Measurements from ENCODE around the gene LONRF2. TPM values are rescaled to one million over a fixed set of nuclear protein-coding genes. Genes with fewer than 3 reads are reported as not detected.

LONRF2 gene
- total RNA-seq, 4 donors from 2014 or later, result 0.38 to 2.6 (median 1.1) TPM

GRCh38 chr2:100273387-100273786, 48.9 kb downstream of the LONRF2 start:
- 93 to 97% methylated on average over 1 of the region's 1 CpG for WGBS, 2 donors
- no peak overlapping the region for H3K4me3 ChIP-seq (ENCODE audit: low read depth, poor library complexity, severe bottlenecking)
- DNase-seq (ENCODE audit: low spot score in 2 of 2), result no peak
- no peak for TF ChIP-seq POLR2A (IDR thresholded peaks at IDR 0.05)
- no peak for TF ChIP-seq CTCF (IDR thresholded peaks at IDR 0.05)
- intact Hi-C loops (cut with DNase I; ENCODE audit: low total_unique reads), result no loop called here

GRCh38 chr2:100272841-100273329, 49.4 kb downstream of the LONRF2 start:
- DNase-seq (ENCODE audit: low spot score in 2 of 2), result peak in 1 of 2 donors; percentile 39
- no peak for TF ChIP-seq CTCF (IDR thresholded peaks at IDR 0.05)
- TF ChIP-seq POLR2A (IDR thresholded peaks at IDR 0.05), result no peak
- 80 to 86% methylated on average over 10 of the region's 10 CpGs for WGBS, 2 donors
- intact Hi-C loops (cut with DNase I; ENCODE audit: low total_unique reads), result no loop called here
- H3K4me3 ChIP-seq (ENCODE audit: low read depth, poor library complexity, severe bottlenecking), result no peak overlapping the region

- no peak overlapping the region for H3K4me3 ChIP-seq (ENCODE audit: low read depth, poor library complexity, severe bottlenecking)
- TF ChIP-seq POLR2A (IDR thresholded peaks at IDR 0.05) (no peak), CTCF (IDR thresholded peaks at IDR 0.05) (no peak)
- peak in 1 of 2 donors; percentile 45 for DNase-seq (ENCODE audit: low spot score in 2 of 2)
- 92 to 96% methylated on average over 5 of the region's 5 CpGs for WGBS, 2 donors
- intact Hi-C loops (cut with DNase I; ENCODE audit: low total_unique reads), result no loop called here
Measured at GRCh38 chr2:100271210-100271609, 51.1 kb downstream of the LONRF2 start.

GRCh38 chr2:100270381-100271146, 51.7 kb downstream of the LONRF2 start:
- H3K4me3 ChIP-seq (ENCODE audit: low read depth, poor library complexity, severe bottlenecking), result no peak overlapping the region
- 89 to 92% methylated on average over 9 of the region's 9 CpGs for WGBS, 2 donors
- intact Hi-C loops (cut with DNase I; ENCODE audit: low total_unique reads), result no loop called here
- DNase-seq (ENCODE audit: low spot score in 2 of 2), result peak in 1 of 2 donors; percentile 15
- TF ChIP-seq POLR2A (IDR thresholded peaks at IDR 0.05) (no peak), CTCF (IDR thresholded peaks at IDR 0.05) (no peak)

GRCh38 chr2:100269889-100270288, 52.4 kb downstream of the LONRF2 start:
- 72 to 91% methylated on average over 5 of the region's 5 CpGs for WGBS, 2 donors
- intact Hi-C loops (cut with DNase I; ENCODE audit: low total_unique reads), result no loop called here

More at GRCh38 chr2:100269889-100270288, 52.4 kb downstream of the LONRF2 start:
- TF ChIP-seq POLR2A (IDR thresholded peaks at IDR 0.05), result no peak
- TF ChIP-seq CTCF (IDR thresholded peaks at IDR 0.05), result no peak
- no peak overlapping the region for H3K4me3 ChIP-seq (ENCODE audit: low read depth, poor library complexity, severe bottlenecking)
- peak in 1 of 2 donors; percentile 48 for DNase-seq (ENCODE audit: low spot score in 2 of 2)
